ES-I3 (cell line): ENCODE measurements around the gene RAB3D.
"Not testable (repeated sequence)": the region's sequence is repeated elsewhere in the genome, so short reads cannot be mapped to it uniquely, and the experiment has no call there.

Source experiments
- H3K36me3 ChIP-seq: 2 replicates; pipeline ENCODE4 v1.6.1; 2013; ENCODE audit warnings: mild to moderate bottlenecking, low read length, control low read depth, moderate library complexity; ENCODE audit not compliant: insufficient read depth
- H3K4me1 ChIP-seq: 2 replicates; pipeline ENCODE4 v1.6.1; 2013; ENCODE audit warnings: mild to moderate bottlenecking, control low read depth, low read length; ENCODE audit not compliant: insufficient read depth
- H3K9ac ChIP-seq: 2 replicates; pipeline ENCODE4 v1.6.1; 2013; ENCODE audit warnings: low read depth, mild to moderate bottlenecking, low read length, moderate library complexity
- H3K9me3 ChIP-seq: 2 replicates; pipeline ENCODE4 v1.6.1; 2013; ENCODE audit warnings: mild to moderate bottlenecking, low read length, moderate library complexity; ENCODE audit not compliant: control insufficient read depth, insufficient read depth

Gene RAB3D

DNA sequence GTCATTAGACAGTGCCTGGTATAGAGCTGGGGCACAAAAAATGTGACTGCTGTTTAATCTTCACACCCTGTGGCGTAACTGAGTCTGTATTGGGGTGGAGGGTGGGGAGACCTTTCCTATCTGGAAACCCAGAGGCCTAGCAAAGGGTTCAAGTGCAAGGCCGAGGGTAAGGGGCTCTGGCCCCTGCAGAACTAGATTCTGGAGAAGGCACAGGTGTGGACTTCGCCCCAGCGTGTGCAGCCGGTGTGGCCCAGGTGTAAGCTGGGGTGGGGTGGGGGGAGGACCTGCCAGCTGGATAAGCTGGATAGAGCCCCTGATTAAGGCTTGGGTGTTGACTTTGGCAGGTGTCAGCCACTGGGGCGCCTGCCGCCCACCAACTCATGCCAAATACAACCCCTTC is 1.3 kb downstream of the RAB3D start:
- Histone ChIP-seq H3K9ac (no peak overlapping the region), H3K9me3 (no peaks in the 10 kb centered on the region), H3K36me3 (peaks cover 5% of the 10 kb centered on the region; the same call in 1 of the 2 replicates), H3K4me1 (peaks cover 4% of the 10 kb centered on the region; the same call in 1 of the 2 replicates)

DNA sequence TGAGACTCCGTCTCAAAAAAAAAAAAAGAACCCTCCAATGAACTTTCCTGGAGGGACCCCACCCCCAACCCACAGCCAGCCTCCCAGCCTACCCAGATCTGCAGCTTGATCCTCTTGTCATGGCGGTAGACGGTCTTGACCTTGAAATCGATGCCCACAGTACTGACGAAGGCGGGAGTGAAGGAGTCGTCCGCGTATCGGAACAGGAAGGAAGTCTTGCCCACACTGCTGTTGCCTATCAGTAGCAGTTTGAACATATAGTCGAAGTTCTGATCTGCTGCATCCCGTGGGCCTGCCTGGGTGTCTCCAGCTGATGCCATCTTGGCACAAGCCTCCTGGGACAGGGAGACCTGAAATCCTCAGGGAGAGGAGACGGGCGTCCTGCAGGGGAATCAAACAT is 2.4 kb downstream of the RAB3D start:
- Histone ChIP-seq H3K9me3 (no peaks in the 10 kb centered on the region), H3K36me3 (peaks cover 5% of the 10 kb centered on the region; the same call in 1 of the 2 replicates), H3K9ac (no peak overlapping the region), H3K4me1 (peaks cover 4% of the 10 kb centered on the region; the same call in 1 of the 2 replicates)

DNA sequence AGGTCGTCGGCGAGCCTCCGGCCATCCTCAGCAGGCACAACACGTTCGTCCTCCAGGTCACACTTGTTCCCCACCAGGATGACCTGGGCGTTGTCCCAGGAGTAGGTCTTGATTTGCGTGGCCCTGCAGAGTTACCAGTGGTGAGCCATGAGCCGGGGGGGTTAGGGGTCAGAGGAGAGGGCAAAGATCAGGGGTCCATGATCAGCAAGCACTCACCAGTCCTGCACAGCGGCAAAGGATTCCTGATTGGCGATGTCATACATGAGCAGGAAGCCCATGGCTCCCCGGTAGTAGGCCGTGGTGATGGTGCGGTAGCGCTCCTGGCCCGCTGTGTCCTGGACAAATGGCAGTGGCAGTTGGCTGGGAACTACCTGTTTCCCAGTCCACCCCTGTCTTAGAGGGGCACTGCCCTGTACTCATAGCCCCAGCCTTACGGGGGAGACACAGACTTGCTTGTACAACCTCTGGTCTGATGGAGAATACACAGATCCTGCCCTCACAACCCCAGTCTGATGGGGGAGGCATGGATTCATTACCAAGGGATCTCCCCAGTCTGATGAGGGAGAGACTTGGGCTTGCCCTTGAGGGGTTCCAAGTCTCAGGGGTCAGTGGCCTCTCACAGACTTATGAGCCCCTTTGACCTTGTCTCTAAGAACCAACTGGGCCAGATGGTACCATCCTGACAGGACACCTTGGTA is 3.9 kb downstream of the RAB3D start:
- peaks cover 4% of the 10 kb centered on the region; the same call in 1 of the 2 replicates for H3K4me1 ChIP-seq
- no peaks in the 10 kb centered on the region for H3K9me3 ChIP-seq
- H3K9ac ChIP-seq, result no peak overlapping the region
- H3K36me3 ChIP-seq, result no peaks in the 10 kb centered on the region

DNA sequence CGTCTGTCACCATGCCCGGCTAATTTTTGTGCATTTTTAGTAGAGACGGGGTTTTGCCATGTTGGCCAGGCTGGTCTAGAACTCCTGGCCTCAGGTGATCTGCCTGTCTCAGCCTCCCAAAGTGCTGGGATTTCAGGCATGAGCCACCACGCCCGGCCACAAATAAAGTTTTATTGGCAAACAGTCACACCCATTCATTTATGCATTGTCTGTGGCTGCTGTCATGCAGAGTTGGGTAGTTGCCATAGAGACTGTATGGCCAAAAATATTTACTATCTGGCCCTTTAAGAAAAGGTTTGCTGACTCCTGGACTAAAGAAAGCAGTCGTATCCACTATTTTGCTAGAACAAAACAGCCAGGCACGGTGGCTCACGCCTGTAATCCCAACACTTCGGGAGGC is 5.6 kb downstream of the RAB3D start:
- not testable (repeated sequence) for H3K36me3 ChIP-seq, H3K9ac ChIP-seq, H3K9me3 ChIP-seq, H3K4me1 ChIP-seq

DNA sequence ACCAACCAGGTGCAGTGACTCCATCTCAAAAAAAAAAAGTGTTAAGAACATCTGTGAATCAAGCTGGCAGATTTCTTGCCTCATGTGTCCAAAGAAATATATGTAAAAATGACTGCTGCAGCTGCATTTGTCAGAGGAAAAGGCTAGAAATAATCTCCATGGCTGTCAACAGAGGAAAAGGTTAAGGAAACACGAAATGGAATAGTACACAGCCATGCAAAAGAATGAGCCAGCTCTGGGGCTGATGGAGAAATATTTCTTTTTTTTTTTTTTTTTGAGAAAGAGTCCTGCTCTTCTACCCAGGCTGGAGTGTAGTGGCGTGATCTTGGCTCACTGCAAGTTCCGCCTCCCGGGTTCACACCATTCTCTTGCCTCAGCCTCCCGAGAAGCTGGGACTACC is 6.6 kb downstream of the RAB3D start:
- no peak overlapping the region for H3K9ac ChIP-seq
- H3K36me3 ChIP-seq, result no peaks in the 10 kb centered on the region
- no peaks in the 10 kb centered on the region for H3K4me1 ChIP-seq
- no peaks in the 10 kb centered on the region for H3K9me3 ChIP-seq

DNA sequence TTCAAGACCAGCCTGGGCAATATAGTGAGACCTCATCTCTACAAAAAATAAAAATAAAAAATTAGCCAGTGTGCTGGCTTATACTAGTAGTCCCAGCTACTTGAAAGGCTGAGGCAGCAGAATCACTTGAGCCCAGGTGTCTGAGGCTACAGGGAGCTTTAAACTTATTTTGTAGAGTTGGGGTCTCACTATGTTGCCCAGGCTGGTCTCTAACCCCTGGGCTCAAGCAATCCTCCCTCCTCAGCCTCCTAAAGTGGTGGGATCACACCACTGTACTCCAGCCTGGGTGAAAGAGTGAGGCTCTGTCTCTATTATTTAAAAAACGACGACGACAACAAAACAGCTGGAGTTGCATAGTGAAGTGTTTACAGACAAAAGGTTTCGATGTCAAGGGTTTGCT is 8.0 kb downstream of the RAB3D start:
- H3K4me1 ChIP-seq, result no peaks in the 10 kb centered on the region
- H3K9ac ChIP-seq, result no peak overlapping the region
- no peaks in the 10 kb centered on the region for H3K36me3 ChIP-seq
- no peaks in the 10 kb centered on the region for H3K9me3 ChIP-seq

DNA sequence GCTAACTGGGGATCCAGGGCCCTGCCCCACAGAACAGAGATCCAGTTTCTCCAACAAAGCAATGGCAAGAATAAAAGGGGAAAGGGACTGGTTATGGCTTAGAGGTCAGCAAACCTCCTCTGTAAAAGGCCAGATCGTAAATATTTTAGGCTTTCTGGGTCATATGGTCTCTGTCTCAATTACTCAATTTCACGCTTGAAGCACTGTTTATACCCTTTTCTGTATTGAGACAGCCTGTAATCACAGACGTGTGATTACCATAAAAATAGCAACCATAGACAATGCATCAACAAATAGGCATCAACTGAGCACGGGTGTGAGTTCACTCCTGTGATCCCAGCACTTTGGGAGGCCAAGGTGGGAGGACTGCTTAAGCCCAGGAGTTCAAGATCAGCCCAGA is 9.3 kb downstream of the RAB3D start:
- Histone ChIP-seq H3K9ac (no peak overlapping the region), H3K36me3 (no peaks in the 10 kb centered on the region), H3K4me1 (no peaks in the 10 kb centered on the region), H3K9me3 (no peaks in the 10 kb centered on the region)

DNA sequence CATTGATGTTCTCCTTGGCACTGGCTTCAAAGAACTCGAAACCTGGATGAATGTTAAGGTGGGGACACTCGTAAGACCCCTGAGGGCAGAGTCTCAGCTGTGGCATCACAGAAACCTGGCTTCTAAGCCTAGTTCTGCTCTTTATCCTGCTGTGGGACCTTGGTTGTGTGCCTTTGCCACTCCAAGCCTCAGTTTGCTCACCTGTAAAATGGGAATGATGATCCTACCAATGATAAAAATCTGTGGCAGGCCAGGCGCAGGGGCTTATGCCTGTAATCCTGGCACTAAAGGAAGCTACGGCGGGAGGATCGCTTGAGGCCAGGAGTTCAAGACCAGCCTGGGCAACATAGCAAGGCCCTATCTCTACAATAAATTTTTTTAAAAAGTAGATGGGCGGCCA is 13.9 kb downstream of the RAB3D start:
- H3K4me1 ChIP-seq, result peaks cover 14% of the 10 kb centered on the region

DNA sequence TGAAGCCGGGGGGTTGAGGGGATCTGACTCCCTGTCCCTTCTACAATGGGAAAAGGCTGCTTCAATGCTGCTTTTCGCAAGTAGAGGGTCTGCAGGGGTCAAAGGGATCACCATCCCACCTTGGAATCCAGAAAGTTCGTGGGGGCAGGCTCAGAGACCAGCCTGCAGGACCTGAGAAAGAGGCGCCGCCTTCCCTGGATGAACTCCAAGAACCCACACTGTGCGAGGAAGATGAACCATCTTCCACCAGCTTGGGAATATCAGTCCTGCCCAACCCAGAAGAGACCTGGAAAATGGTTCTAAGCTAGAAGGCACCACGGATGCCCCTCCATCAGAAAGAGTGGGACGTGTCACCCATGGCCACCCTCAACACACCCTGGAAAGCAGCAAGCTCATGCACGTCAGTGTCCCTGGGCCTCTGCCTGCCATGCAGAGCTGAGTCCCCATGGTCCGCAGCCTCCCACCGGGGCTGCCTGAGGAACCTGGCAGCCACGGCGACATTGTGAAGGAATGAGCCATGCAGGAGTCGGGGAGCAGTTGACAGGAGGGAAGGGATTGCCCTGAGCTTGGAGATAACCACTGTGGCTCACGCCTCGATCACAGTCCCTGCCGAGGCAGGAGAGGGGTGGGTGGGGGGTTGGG is 14.6 kb downstream of the RAB3D start:
- Histone ChIP-seq H3K9me3 (no peaks in the 10 kb centered on the region), H3K36me3 (no peaks in the 10 kb centered on the region), H3K4me1 (peaks cover 14% of the 10 kb centered on the region), H3K9ac (no peak overlapping the region)

More for the DNA sequence above, 13.9 kb downstream of the RAB3D start:
- no peaks in the 10 kb centered on the region for H3K9me3 ChIP-seq
- no peaks in the 10 kb centered on the region for H3K36me3 ChIP-seq
- H3K9ac ChIP-seq, result no peak overlapping the region

DNA sequence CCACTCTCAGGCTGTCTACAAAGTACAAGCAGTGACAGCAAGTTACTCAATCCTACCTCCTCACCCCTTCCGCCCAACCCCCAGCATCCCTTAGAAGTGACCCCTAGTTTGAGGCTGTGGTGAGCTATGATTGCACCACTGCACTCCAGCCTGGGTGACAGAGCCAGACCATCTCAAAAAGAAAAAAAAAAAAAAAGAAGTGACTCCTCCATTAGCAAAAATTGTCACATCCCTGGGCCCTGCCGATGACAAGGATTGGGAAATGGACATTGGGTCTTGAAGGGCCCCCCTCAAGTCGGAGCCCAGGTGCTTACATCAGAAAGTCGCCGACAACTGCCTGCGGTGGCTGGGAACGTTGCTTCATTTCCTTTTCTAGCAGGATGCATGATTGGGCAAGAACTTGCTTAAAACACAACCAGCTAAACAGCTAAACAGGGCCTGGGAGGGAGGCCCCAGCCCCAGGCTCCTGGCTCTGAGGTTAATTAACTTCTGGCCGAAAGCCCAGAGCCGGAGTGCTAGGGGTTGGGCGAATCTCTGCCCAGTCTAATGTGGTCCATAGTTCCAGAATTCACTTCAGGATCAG is 15.3 kb downstream of the RAB3D start:
- Histone ChIP-seq H3K36me3 (no peaks in the 10 kb centered on the region), H3K4me1 (peaks cover 14% of the 10 kb centered on the region), H3K9me3 (no peaks in the 10 kb centered on the region), H3K9ac (no peak overlapping the region)

DNA sequence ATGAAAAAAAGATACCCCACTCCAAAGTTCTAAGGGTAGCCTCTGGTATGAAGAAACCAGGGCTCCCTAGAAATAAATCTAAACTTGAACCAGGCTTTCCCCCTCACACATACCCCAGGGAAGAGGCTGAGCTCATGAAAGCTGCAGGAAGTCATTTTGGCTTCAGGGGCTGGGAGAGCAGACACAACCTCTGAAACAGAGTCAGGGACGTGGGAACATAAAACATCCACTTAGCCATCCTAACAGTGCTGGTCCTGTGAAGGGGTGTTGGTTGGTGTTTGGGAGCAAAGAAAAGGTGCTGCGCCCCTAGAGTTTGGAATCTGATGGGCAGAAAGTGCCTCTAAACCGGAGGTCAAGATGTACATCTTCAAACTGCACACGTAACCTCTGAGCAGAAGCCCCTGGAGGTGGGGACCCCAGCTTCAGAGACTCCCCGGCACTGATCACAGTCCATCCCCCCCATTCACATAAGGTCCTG is 15.8 kb downstream of the RAB3D start:
- Histone ChIP-seq H3K4me1 (peaks cover 14% of the 10 kb centered on the region), H3K36me3 (no peaks in the 10 kb centered on the region), H3K9ac (no peak overlapping the region)

DNA sequence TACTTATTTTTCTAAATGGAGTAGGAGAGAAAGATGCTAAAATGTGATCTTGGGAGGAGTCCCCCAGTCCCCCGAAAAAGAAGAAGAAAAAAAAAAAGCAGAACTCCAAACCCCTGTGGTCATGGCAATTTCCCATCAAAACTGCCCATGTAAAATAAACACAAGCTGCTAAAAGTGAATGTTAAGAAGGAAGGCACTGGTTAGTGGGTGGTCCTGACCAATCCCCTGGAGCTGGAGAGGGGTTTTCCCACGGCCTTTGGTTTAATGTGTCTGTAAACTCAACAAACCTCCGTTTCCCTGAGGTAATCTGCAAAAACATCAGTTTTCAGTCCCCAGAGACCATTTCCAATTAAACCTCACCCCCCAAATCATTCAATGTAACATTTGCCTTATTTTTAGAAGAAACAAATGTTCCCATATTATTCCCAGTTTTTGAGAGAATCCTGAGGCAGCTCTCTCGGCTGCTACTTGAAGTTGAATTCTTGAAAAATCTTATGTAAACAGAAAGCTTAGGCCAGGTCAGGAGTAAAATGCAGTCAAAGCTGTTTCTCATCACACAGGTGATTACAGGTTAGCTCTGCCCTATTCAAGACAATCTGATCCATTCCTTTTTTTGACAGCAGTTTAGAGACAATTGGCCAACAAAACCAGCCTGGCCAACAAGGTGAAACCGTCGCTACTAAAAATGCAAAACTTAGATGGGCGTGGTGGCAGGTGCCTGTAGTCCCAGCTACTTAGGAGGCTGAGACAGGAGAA is 17.0 kb downstream of the RAB3D start:
- H3K4me1 ChIP-seq, result peaks cover 14% of the 10 kb centered on the region
- H3K9me3 ChIP-seq, result no peaks in the 10 kb centered on the region
- no peak overlapping the region for H3K9ac ChIP-seq
- H3K36me3 ChIP-seq, result no peaks in the 10 kb centered on the region

More for the DNA sequence above, 15.8 kb downstream of the RAB3D start:
- H3K9me3 ChIP-seq, result no peaks in the 10 kb centered on the region

DNA sequence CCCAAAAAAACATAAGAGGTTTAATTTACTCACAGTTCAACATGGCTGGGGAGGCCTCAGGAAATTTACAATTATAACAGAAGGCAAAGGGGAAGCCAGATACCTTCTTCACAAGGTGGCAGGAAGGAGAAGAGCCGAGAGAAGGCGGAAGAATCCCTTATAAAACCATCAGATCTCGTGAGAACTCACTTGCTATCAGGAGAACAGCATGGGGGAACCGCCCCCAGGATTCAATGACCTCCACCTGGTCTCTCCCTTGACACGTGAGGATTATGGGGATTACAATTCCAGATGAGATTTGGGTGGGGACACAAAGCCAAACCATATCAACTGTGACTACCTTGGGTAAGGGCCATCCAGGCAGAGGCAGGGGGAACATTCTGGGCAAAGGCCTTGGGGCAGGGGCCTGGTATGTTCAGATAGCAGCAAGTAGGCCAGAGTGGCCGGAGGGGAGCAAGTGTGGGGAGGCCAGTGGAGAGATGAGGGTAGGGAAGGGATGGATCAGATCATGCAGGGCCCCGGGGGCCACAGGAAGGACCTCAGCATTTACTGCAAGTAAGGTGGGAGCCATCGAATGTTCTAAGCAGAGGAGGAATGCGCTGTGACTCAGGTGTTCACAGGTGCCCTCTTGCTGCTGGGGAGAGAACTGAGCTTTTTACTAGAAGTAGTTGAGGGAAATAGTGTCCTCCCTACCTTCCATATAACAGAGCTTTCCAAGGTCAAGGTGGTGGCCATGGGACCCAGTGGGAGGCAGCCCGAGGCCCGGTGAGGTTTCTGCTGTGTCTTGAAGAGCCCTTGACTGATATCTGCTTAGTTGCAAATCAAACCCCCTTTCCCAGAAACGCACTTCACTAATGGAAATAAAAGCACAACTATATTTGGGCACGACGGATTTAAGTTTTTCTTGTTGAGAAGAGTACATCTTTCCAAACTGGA is 18.0 kb downstream of the RAB3D start:
- H3K4me1 ChIP-seq, result peaks cover 14% of the 10 kb centered on the region
- no peaks in the 10 kb centered on the region for H3K9me3 ChIP-seq
- H3K36me3 ChIP-seq, result no peaks in the 10 kb centered on the region
- H3K9ac ChIP-seq, result no peak overlapping the region
